H9 (cell line): ENCODE results near the gene ZNF341. TPM values are rescaled to one million over a fixed set of nuclear protein-coding genes. Genes with fewer than 3 reads are reported as not detected.

ENCODE experiments used
- DNase-seq: peaks from one replicate; pipeline ENCODE4 v3.0.0-alpha.2; 2017
- H2AFZ ChIP-seq: one replicate; pipeline ENCODE4 v1.6.1; 2013; ENCODE audit warnings: mild to moderate bottlenecking, low read length, control low read depth, moderate library complexity
- H2AK5ac ChIP-seq: 2 replicates; pipeline ENCODE4 v1.6.1; 2013; ENCODE audit warnings: low read length, control low read depth, mixed read lengths; ENCODE audit not compliant: insufficient read length
- H2BK120ac ChIP-seq: one replicate; pipeline ENCODE4 v1.6.1; 2013; ENCODE audit warnings: low read depth, mild to moderate bottlenecking, low read length, control low read depth, inconsistent platforms; ENCODE audit not compliant: poor library complexity, severe bottlenecking
- H2BK12ac ChIP-seq: 2 replicates; pipeline ENCODE4 v1.6.1; 2013; ENCODE audit warnings: low read length, control low read depth, mixed read lengths, low read depth; ENCODE audit not compliant: insufficient read length
- H2BK15ac ChIP-seq: 2 replicates; pipeline ENCODE4 v1.6.1; 2013; ENCODE audit warnings: low read depth, low read length, control low read depth
- H2BK20ac ChIP-seq: one replicate; pipeline ENCODE4 v1.6.1; 2013; ENCODE audit warnings: low read depth, mild to moderate bottlenecking, low read length, control low read depth, inconsistent platforms; ENCODE audit not compliant: poor library complexity, severe bottlenecking
- H2BK5ac ChIP-seq: 2 replicates; pipeline ENCODE4 v1.6.1; 2013; ENCODE audit warnings: low read length, control low read depth, mixed read lengths; ENCODE audit not compliant: insufficient read length
- H3K14ac ChIP-seq: 2 replicates; pipeline ENCODE4 v1.6.1; 2013; ENCODE audit warnings: low read length, control low read depth; ENCODE audit not compliant: insufficient read depth
- H3K18ac ChIP-seq: 2 replicates; pipeline ENCODE4 v1.6.1; 2013; ENCODE audit warnings: low read depth, mild to moderate bottlenecking, mixed read lengths, low read length, control low read depth; ENCODE audit not compliant: insufficient read length
- H3K23ac ChIP-seq: 2 replicates; pipeline ENCODE4 v1.6.1; 2013; ENCODE audit warnings: low read length, control low read depth, mixed read lengths, low read depth; ENCODE audit not compliant: insufficient read length
- H3K23me2 ChIP-seq: 2 replicates; pipeline ENCODE4 v1.6.1; 2013; ENCODE audit warnings: low read depth, mild to moderate bottlenecking, mixed read lengths, low read length, control low read depth; ENCODE audit not compliant: insufficient read length, poor library complexity, severe bottlenecking
- H3K27ac ChIP-seq: 2 replicates; pipeline ENCODE4 v1.5.1; 2013; ENCODE audit warnings: low read length, control low read depth, mixed read lengths, low read depth; ENCODE audit not compliant: insufficient read length
- H3K27me3 ChIP-seq: 2 replicates; pipeline ENCODE4 v1.6.1; 2013; ENCODE audit warnings: low read length, control low read depth, inconsistent platforms; ENCODE audit not compliant: insufficient read depth
- H3K4ac ChIP-seq: 2 replicates; pipeline ENCODE4 v1.6.1; 2013; ENCODE audit warnings: low read depth, mild to moderate bottlenecking, control low read depth, inconsistent platforms, low read length, moderate library complexity
- H3K4me1 ChIP-seq: 2 replicates; pipeline ENCODE4 v1.6.1; 2013; ENCODE audit warnings: low read length, control low read depth, inconsistent platforms; ENCODE audit not compliant: insufficient read depth
- H3K4me2 ChIP-seq: 2 replicates; pipeline ENCODE4 v1.6.1; 2013; ENCODE audit warnings: low read length, control low read depth, mixed read lengths; ENCODE audit not compliant: insufficient read length, insufficient read depth
- H3K56ac ChIP-seq: 2 replicates; pipeline ENCODE4 v1.6.1; 2013; ENCODE audit warnings: low read depth, mild to moderate bottlenecking, mixed read lengths, low read length, control low read depth; ENCODE audit not compliant: insufficient read length
- H3K79me1 ChIP-seq: 2 replicates; pipeline ENCODE4 v1.6.1; 2013; ENCODE audit warnings: low read depth, mild to moderate bottlenecking, moderate library complexity, low read length, control low read depth, inconsistent platforms; ENCODE audit not compliant: insufficient read depth, poor library complexity, severe bottlenecking
- H3K79me2 ChIP-seq: 2 replicates; pipeline ENCODE4 v1.6.1; 2013; ENCODE audit warnings: low read length, control low read depth, inconsistent platforms; ENCODE audit not compliant: insufficient read depth
- H3K9ac ChIP-seq: 2 replicates; pipeline ENCODE4 v1.6.1; 2013; ENCODE audit warnings: low read length, control low read depth, mixed read lengths; ENCODE audit not compliant: insufficient read length; ENCODE audit errors: extremely low read depth
- H3K9me3 ChIP-seq: one replicate; pipeline ENCODE4 v1.6.1; 2013; ENCODE audit warnings: low read depth, low read length, inconsistent platforms; ENCODE audit not compliant: control insufficient read depth
- H3T11ph ChIP-seq: one replicate; pipeline ENCODE4 v1.6.1; 2013; ENCODE audit warnings: mild to moderate bottlenecking, low read length, control low read depth, inconsistent platforms
- H4K20me1 ChIP-seq: one replicate; pipeline ENCODE4 v1.6.1; 2013; ENCODE audit not compliant: control insufficient read depth, insufficient read length, insufficient read depth
- H4K5ac ChIP-seq: 2 replicates; pipeline ENCODE4 v1.6.1; 2013; ENCODE audit warnings: low read depth, mild to moderate bottlenecking, mixed read lengths, low read length, control low read depth; ENCODE audit not compliant: insufficient read length
- H4K8ac ChIP-seq: replicated peaks from 2 replicates; pipeline ENCODE4 v1.6.1; 2013; ENCODE audit warnings: low read length, control low read depth, mixed read lengths, low read depth; ENCODE audit not compliant: insufficient read length
- H4K91ac ChIP-seq: 2 replicates; pipeline ENCODE4 v1.6.1; 2013; ENCODE audit warnings: low read depth, mild to moderate bottlenecking, moderate library complexity, mixed read lengths, low read length, control low read depth; ENCODE audit not compliant: insufficient read length
- H3K27ac Mint-ChIP-seq, 3 experiments: 2 replicates in 2 of 3; 3 replicates in 1 of 3; pipeline ENCODE4 v1.8.0; 2020 to 2021; ENCODE audit warnings: mixed read lengths in 3 of 3, mild to moderate bottlenecking in 1 of 3, moderate library complexity in 1 of 3
- H3K27me3 Mint-ChIP-seq: 2 replicates; pipeline ENCODE4 v1.8.0; 2021; ENCODE audit warnings: low read depth, mild to moderate bottlenecking, moderate library complexity, mixed read lengths
- H3K36me3 Mint-ChIP-seq, 3 experiments: 2 replicates in 2 of 3; 3 replicates in 1 of 3; pipeline ENCODE4 v1.8.0; 2020 to 2021; ENCODE audit warnings: low read depth in 3 of 3, mixed read lengths in 3 of 3; ENCODE audit not compliant: insufficient read depth in 1 of 3
- H3K4me1 Mint-ChIP-seq, 2 experiments: 2 replicates each; pipeline ENCODE4 v1.8.0; 2020; ENCODE audit warnings: mixed read lengths in 2 of 2
- H3K4me3 Mint-ChIP-seq, 2 experiments: 2 replicates in 1 of 2; 3 replicates in 1 of 2; pipeline ENCODE4 v1.8.0; 2020 to 2021; ENCODE audit warnings: mild to moderate bottlenecking in 2 of 2, mixed read lengths in 2 of 2, moderate library complexity in 1 of 2
- H3K9me3 Mint-ChIP-seq, 2 experiments: 2 replicates in 1 of 2; 3 replicates in 1 of 2; pipeline ENCODE4 v1.8.0; 2020; ENCODE audit warnings: mild to moderate bottlenecking in 2 of 2, mixed read lengths in 2 of 2, moderate library complexity in 1 of 2
- CTCF ChIP-seq: fragments of 200-600 bp; sonication (generic); conservative IDR thresholded peaks from 3 replicates; pipeline ENCODE4 v1.8.0; 2021; ENCODE audit warnings: antibody characterized with exemption, mild to moderate bottlenecking
- WGBS: extraction: QIAGEN DNeasy Blood & Tissue Kit; methylation state at CpG from one replicate; pipeline ENCODE4 v1.1.7; 2013; ENCODE audit warnings: missing lambda C conversion rate, low lambda C conversion rate, mixed read lengths; ENCODE audit not compliant: insufficient read length; ENCODE audit errors: extremely low coverage; 5-methylcytosine and 5-hydroxymethylcytosine counted together
- total RNA-seq: library from RNA; stranded (reverse); gene quantifications from 2 replicates; pipeline ENCODE4 v1.2.1, GENCODE V29; 2021

Gene ZNF341
- total RNA-seq, 1 experiment from 2014 or later, result 5.2 TPM

- no peak overlapping the region for H2AK5ac ChIP-seq
- H3K9ac ChIP-seq, result no peak overlapping the region
- H2AFZ ChIP-seq, result no peak overlapping the region
- Mint-ChIP-seq H3K4me3 (no peak overlapping the region), H3K27me3 (peaks cover 6% of the 10 kb centered on the region; the same call in 1 of the 2 replicates), H3K4me1 (peaks cover 2 to 4% of the 10 kb centered on the region in 2 experiments; a peak in 3 of 4 replicates), H3K27ac (no peak overlapping the region; a peak in 1 of 7 replicates), H3K36me3 (no peaks in the 10 kb centered on the region), H3K9me3 (no peaks in the 10 kb centered on the region)
- H3K79me1 ChIP-seq, result no peaks in the 10 kb centered on the region
- no peak overlapping the region for H2BK15ac ChIP-seq
- no peak overlapping the region for H4K5ac ChIP-seq
- H3K23ac ChIP-seq, result no peak overlapping the region
- no CpG with 5 or more reads among the region's 5 CpGs for WGBS
- TF ChIP-seq CTCF, result no peak
- H3T11ph ChIP-seq, result no peak overlapping the region
- H2BK12ac ChIP-seq, result no peak overlapping the region
- no peak overlapping the region for H2BK20ac ChIP-seq
- no peaks in the 10 kb centered on the region for H3K27me3 ChIP-seq
- H3K27ac ChIP-seq, result no peak overlapping the region
- no peaks in the 10 kb centered on the region for H3K23me2 ChIP-seq
- H3K4me1 ChIP-seq, result no peaks in the 10 kb centered on the region
- no peak overlapping the region for H3K4ac ChIP-seq
- no peaks in the 10 kb centered on the region for H4K20me1 ChIP-seq
- H4K91ac ChIP-seq, result no peak overlapping the region
- H2BK120ac ChIP-seq, result no peak overlapping the region
- DNase-seq, result no peak
- no peaks in the 10 kb centered on the region for H3K79me2 ChIP-seq
- no peak overlapping the region for H3K18ac ChIP-seq
- no peak overlapping the region for H3K14ac ChIP-seq
- H2BK5ac ChIP-seq, result no peak overlapping the region
- no peak overlapping the region for H4K8ac ChIP-seq
- no peak overlapping the region for H3K4me2 ChIP-seq
- no peak overlapping the region for H3K56ac ChIP-seq
- no peaks in the 10 kb centered on the region for H3K9me3 ChIP-seq
Observed at GRCh38 chr20:33727115-33727479, 4.7 kb upstream of the ZNF341 start.
